T-helper 1 cell (primary cell): ENCODE measurements around the gene MIER2.

Experiments
- DNase-seq, 5 donors: peaks; one replicate each; pipeline ENCODE4 v3.0.0-alpha.2; 2012 to 2020

MIER2 gene

DNA sequence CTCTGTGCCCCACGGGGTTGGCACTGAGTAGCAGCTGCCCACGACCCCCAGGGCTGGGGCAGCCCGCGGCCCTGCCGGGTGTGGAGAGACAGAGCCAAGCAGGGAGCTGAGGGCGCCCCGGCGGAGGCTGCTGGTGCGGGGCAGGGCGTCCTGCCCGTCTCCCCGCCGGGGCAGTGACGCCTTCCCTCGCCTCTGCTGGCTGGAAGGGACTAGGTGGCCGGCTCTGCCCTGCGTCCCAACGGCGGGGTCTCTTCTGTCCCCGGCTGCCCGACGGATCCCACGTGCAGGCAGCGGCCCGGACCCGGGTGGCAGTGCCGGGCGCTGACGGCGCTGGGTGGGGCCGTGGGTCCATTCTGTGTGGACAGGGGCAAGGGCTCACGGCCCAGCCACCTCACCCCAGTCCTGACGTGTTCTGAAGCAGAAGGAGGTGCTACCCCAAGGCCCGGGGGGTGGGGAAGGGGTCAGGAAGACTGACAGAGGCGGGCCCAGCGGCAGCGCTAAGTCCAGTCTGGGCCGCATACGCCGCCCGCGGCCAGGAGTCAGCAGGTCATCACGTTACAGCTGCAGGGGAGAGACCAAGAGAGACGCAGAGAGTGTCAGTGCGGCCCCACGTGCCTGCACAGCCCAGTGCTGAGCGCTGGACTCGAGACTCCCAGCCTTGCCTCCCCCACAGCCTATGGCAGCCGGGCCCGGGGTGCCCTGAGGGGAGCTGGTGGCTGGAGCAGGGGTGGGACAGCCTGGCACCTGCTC, 38.3 kb downstream of the MIER2 start:
- DNase-seq = no peak

- no peak for DNase-seq
Measured at GRCh38 chr19:305240-306150, 39.1 kb downstream of the MIER2 start.

GRCh38 chr19:296476-297225, 47.9 kb downstream of the MIER2 start:
- DNase-seq = no peak

DNA sequence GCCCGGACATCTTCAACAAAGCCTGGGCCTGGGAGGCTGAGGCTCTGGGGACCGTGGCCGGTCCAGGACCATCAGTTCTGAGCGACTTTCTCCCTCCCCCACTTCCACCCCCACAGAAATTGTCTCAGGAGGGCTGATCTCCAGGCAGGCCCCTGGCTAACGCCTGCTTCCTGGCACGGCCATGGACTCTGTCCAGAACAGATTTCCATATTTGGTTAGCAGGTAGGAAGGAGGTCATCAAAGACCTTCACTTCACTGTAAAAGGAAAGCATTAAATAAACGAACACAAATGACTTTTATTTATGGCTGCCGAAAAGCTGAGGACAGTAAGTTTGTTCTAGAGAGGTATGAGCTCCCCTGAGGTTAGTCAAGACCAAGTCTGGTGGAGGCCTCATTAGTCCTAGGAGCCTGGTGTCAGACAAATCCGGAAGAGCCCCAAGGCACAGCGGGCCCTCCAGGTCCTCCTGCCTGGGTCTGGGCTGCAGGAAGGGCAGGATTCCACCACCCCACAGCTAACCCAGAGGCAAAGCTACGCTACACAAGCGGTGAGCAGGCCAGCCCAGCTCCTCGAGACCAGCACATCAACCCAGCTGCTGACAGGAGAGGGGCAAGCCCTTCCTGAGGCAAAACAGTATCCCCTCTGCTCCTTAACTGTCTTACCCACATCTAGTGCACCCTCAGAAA, 48.8 kb downstream of the MIER2 start:
- no peak for DNase-seq

DNA sequence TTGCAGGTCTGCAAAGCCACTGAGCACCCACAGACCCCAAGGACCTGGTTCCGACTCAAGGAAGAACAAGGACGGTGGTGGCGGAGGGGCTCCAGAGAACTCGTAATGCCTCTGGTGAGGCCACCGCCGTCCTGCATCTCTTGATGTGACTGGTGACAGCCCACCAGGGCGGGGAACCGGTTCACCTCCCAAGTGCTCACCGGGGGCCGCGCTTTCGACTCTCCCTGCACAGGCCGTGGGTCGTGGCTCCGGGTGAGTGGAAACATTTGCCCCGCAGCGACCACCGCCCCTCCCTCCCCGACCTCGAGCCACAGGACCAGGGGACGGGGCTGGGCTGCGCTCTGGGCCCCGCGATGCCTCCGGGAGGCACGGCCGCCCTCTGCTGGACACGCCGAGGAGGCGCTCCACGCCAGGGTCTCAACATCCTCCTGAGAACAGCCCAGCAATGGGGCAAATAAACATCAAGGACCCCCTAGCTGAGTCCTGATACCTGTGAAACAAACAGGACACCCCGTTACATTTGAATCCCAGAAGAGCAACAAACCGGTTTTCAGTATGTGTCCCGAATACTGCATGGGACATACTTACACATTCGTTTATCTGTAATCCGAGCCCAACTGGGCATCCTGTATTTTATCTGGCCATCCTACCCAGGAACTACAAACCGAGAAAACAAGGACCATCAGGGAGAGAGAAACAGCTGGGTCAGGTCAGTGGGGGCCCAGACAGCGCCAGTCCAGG, 49.5 kb downstream of the MIER2 start:
- DNase-seq = peak in 1 of 5 donors; percentile 25

DNA sequence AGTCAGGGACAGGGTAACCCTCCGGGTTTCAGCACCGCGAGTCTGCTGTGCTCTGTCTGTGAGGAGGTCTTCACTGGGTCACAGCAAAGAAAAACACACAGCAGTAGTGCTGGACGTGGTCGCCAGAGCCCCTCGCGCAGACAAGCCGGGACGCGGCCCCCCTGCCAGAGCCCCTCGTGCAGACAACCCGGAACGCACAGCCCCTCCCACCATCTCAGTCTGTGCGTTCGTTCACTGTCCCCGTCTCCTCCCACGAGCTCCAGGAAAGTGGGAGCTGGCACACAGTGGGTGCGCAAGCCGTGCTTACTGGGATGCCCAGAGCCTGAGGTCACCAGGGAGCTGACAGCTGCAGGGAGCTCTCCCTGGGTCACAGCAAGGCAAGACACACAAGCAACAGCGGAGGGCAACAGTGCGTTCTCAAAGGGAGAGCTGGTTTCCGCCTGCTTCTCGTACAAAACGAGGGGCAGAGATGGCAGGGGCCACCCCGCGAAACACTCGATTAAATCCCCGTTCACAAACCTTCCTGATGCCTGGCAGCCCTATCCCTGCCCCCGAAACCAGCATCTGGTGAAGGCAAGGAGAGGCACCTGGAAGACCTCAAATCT, 50.2 kb downstream of the MIER2 start:
- no peak for DNase-seq

GRCh38 chr19:293436-294110, 51.0 kb downstream of the MIER2 start:
- no peak for DNase-seq

DNA sequence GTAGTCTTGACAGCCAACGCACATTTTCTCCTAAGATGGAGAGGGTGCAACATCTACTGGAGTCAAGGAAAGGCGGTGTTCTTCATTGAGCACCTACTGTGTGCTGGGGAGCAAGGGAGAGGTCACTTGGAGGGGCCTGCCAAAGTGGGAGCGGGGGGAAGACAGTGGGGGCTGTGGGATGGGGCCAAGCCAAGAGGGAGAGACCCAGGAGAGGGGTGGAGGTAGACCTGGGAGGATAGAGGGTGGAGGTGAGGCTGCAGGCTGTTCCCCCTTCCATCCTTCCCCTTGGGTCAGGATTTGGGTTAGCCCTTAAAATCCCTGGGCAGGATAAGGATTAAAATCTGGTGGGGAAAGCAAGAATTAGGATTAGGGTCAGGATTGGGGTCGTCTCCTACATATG, 51.6 kb downstream of the MIER2 start:
- DNase-seq = no peak

- no peak for DNase-seq
Measured at GRCh38 chr19:292281-292884, 52.2 kb downstream of the MIER2 start.

- DNase-seq = no peak
Measured at GRCh38 chr19:291561-292280, 52.9 kb downstream of the MIER2 start.

DNA sequence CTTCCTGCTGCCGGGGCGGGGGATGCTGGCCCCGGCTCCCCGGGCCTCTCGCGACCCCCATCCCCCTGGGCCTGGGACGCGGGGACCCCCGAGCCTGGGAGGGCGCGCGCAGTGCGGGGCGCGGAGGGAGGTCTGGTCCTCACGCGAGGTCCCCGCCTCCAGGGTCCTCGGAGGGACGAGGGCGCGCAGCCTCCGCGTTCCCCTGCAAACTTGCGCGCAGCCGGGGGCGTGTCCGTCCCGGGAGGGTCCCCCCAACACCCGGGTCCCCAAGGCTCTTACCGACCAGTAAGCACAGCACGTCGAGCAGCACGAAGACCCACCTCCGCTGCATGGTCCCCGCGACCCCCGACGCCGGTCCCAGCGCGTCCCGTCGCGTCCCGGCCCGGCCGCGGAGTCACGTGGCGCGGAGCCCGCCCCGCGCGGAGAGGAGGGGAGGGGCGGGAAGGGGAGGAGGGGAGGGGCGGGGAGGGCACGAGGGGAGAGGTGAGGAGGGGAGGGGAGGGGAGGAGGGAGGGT, 53.5 kb downstream of the MIER2 start, which contains the start of gene PLPP2:
Gene PLPP2, minus strand, starts transcription at position 398 of the 516 bp plus-strand sequence. Its CDS starts 67 bp downstream, at position 331.
- DNase-seq = no peak

- peak in 1 of 5 donors; percentile 28 for DNase-seq
Measured at GRCh38 chr19:290372-291005, 54.1 kb downstream of the MIER2 start.

DNA sequence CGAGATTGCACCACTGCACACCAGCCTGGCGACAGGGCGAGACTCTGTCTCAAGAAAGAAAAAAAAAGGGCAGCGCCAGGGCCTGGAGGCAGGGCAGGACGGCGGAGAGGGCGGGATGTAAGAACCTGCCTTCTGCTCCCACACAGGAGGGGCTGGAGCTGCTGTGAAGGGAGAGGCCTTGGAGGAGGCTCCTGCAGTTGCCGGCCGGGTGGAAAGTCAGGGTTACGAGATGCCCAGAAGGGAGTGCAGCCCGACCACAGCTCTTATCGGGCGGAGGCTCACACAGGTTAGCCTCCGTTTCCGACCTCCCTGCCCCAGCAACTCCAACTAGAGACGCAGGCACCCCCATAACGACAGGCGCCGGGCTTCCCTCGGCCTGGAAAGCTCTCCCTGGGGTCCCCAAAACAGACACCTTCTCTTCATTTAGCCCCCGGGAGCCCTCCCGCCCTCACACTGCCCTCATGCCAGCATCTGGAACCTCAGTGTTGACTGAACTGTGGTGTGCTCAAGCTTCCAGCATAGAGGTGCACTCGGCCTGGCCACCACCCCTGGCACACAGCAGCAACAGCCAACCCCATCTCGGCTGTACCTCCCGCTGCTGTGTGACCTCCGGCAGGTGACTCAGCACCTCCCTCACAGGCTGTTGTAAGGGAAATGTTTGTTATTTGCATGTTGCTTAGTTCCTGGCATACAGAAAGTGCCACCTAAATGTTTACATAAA, 54.8 kb downstream of the MIER2 start:
- peak in 3 of 5 donors; percentile 21 to 62 (median 25) for DNase-seq

DNA sequence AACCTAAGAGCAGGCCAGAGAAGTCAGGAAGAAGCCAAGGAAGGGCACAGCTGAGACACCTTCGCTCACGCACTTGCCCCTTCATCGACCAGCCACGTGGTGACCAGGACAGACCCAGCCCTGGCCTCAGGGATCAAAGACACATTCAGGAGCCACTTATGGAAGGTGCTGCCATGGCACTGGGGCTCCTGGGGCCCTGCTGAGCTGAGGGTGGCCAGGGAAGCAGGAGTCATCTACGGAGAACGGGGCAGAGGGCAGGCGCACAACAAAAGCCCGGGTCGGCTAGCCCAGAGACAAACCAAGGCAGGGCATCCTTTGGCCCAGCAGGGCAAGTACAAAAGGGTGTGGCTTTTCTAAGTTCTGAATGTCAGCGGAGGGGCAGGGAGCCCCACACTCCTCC, 55.7 kb downstream of the MIER2 start:
- DNase-seq = no peak

DNA sequence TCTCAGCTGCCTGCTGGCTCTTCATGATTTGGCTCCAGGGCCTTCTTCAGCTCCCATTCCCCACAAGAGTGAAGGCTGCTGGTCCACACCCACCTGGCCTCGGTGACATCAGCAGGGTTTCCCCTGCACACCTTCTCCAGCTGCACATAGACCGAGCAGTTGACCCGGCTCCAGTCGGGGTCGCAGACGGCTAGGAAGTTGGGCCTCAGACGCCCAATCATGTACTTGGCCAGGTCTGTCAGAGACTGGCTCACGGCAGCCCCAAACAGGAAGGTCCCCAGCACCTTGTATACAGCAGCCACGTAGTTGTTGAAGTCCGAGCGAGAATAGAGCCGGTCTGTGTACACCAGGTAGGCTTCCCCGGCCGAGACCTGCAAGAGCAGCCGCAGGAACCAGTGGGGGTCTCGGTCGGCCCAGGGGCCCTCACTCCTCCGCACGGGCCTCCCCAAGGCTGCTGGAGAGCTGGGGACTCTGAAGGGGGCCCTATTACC, 57.2 kb downstream of the MIER2 start:
- no peak for DNase-seq

- no peak for DNase-seq
Measured at GRCh38 chr19:283395-283794, 61.2 kb downstream of the MIER2 start.

DNA sequence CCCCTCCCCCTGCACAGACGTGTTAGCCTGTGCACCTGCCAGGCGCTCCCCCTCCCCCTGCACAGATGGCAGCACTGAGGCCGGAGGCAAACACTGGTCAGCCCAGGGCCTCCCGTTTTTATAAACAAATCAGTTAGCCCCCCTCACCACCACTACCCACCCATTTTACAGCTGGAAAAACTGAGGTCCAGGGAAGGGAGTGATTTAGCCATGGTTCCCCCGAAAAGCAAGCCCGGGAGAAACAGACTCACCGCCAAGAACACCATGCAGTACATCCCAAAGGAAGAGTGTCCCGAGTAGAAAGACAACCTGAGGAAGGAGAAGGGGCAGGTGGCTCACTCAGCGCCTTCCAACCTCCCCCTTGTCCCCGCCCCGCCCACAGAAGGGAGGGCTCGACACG, 62.1 kb downstream of the MIER2 start:
- no peak for DNase-seq

GRCh38 chr19:281992-282391, 62.6 kb downstream of the MIER2 start:
- DNase-seq = no peak
